Spleen (tissue), 11 donors: ENCODE data around the gene ZNF667. TPM values are rescaled to one million over a fixed set of nuclear protein-coding genes. Genes with fewer than 3 reads are reported as not detected.

Source experiments
- DNase-seq: peaks from one replicate; pipeline ENCODE4 v3.0.0-alpha.2; 2020
- H3K27ac ChIP-seq, 8 donors: fragments of 200-600 bp; sonication (generic) in 7 of 8; 1 replicate in 4 of 8; 2 replicates in 4 of 8; pipeline versions ENCODE4 v1.5.0 to v1.8.0; 2016 to 2021; ENCODE audit warnings: inconsistent platforms in 4 of 8, mild to moderate bottlenecking in 4 of 8, moderate library complexity in 1 of 8
- H3K27me3 ChIP-seq, 7 donors: fragments of 200-600 bp; sonication (generic) in 6 of 7; replicated peaks in 1 of 7; 1 replicate in 4 of 7; 2 replicates in 3 of 7; pipeline versions ENCODE4 v1.5.0 to v1.8.0; 2016 to 2021; ENCODE audit warnings: inconsistent platforms in 3 of 7, mild to moderate bottlenecking in 1 of 7
- H3K36me3 ChIP-seq, 6 donors: fragments of 200-600 bp; sonication (generic) in 5 of 6; 1 replicate in 4 of 6; 2 replicates in 2 of 6; pipeline versions ENCODE4 v1.5.0 to v1.8.0; 2016 to 2021; ENCODE audit warnings: inconsistent platforms in 2 of 6
- H3K4me1 ChIP-seq, 6 donors: fragments of 200-600 bp; sonication (generic) in 5 of 6; 1 replicate in 3 of 6; 2 replicates in 3 of 6; pipeline versions ENCODE4 v1.5.0 to v1.8.0; 2016 to 2021; ENCODE audit warnings: inconsistent platforms in 3 of 6
- H3K4me3 ChIP-seq, 8 donors: fragments of 200-600 bp; sonication (generic) in 7 of 8; 1 replicate in 4 of 8; 2 replicates in 4 of 8; pipeline versions ENCODE4 v1.5.0 to v1.8.0; 2016 to 2021; ENCODE audit warnings: inconsistent platforms in 4 of 8, mild to moderate bottlenecking in 4 of 8, moderate library complexity in 2 of 8
- H3K9me3 ChIP-seq, 8 donors: fragments of 200-600 bp; sonication (generic) in 7 of 8; 1 replicate in 4 of 8; 2 replicates in 4 of 8; pipeline versions ENCODE4 v1.5.0 to v1.8.0; 2016 to 2021; ENCODE audit warnings: inconsistent platforms in 4 of 8
- POLR2A ChIP-seq, 3 donors: fragments of 450-650 bp; IDR thresholded peaks; one replicate each; pipeline ENCODE4 v1.5.1; 2017; ENCODE audit warnings: antibody characterized with exemption in 3 of 3, mild to moderate bottlenecking in 1 of 3
- POLR2AphosphoS5 ChIP-seq, 3 donors: sonication (generic); formaldehyde crosslinking; IDR thresholded peaks; one replicate each; pipeline ENCODE4 v1.5.1; 2017; ENCODE audit warnings: antibody characterized with exemption in 3 of 3
- WGBS, 5 donors: extraction: QIAGEN DNeasy Blood & Tissue Kit in 3 of 5; methylation state at CpG; one replicate each; pipeline versions ENCODE4 v1.1.5 to v1.1.7; 2013 to 2018; 5-methylcytosine and 5-hydroxymethylcytosine counted together
- intact Hi-C: fragments of 100-400 bp; cut with DNase I; formaldehyde crosslinking; loops from one replicate; pipeline ENCODE4 v1.15.0; 2023; ENCODE audit warnings: low total_unique reads
- polyA plus RNA-seq, 3 donors: library from polyadenylated mRNA; stranded (reverse); fragments of 200-250 nt; gene quantifications; one replicate each; pipeline ENCODE4 v1.2.1, GENCODE V29; 2013
- total RNA-seq, 7 donors: library from RNA; depleted of rRNA in 3 of 7; stranded (reverse); fragments of >200 nt in 3 of 7; fragmentation: NEBNext Ultra II Directional in 4 of 7; extraction: Animal tissue kit (Norgen Biotek cat#: 25700) in 4 of 7; gene quantifications; one replicate each; pipeline versions ENCODE4 v1.1.0 to v1.2.1, GENCODE V29; 2016 to 2021
- TF ChIP-seq, protein P1 (sequence below), 11 experiments: fragments of 200-600 bp in 7 of 11; fragments of 450-650 bp in 4 of 11; sonication (generic) in 4 of 11; IDR thresholded peaks in 8 of 11; conservative IDR thresholded peaks in 3 of 11; 1 replicate in 7 of 11; 2 replicates in 4 of 11; pipeline versions ENCODE4 v1.4.0 to v1.8.0; 2016 to 2021; ENCODE audit warnings: antibody characterized with exemption in 11 of 11, inconsistent platforms in 4 of 11, mild to moderate bottlenecking in 1 of 11
- donor health status: healthy with polysubstance abuse.
- donor health status: DM: no; HTN: no; CAD: no; lungs with moderate emphysema.
- donor health status: DM: no; HTN: no; CAD: no.
- donor health status: Bipolar disorder and iron deficiency.
- donor health status: healthy.
- donor health status: DM: no; HTN: no; CAD: no.
- donor health status: DM: yes; HTN: yes; CAD: no.

ZNF667 gene
- total and polyA plus RNA-seq, 10 donors: 1.4 to 6.6 (median 2.9) TPM

DNA sequence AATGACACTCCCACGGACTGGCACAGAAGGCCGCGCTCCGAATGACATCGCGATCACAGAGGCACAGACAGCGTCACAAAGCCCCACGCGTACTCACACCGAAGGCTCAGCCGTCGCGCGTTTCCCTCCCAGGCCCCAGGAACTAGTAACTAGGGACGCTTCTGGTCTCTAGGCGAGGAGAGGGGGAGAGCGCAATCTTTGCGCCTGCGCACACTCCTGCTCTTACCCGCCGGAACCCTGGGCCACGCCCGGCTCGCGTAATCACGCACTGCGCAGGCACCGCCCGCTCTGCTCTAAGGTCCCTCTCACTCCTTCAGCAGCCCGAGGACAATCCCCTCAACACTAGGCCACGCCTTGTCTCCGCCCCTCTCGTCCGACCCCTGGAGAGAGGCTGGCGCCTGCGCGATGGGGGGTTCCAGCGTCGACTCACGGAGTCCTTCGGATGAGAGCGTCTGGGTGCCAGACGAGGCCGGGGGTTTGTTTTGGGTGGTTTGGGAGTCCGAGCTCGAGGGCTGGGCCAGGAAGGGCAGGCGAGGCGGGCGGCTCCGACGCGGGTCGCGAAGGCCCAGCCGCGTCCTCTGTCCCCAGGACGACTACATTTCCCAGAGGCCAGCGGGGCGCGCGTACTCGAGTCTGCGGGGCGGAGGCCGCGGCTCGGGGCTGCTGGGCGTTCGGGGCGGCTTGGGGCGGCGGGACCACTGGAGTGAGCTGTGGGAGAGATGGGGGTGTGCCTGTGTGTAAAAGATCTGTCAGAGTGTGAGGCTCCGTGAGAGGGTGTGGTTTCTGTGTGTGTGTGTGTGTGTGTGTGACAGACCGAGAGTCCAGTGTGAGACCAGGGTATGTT lies 30.5 kb upstream of the ZNF667 start, which contains the start of gene ZNF471:
ZNF471 (plus strand) TSS at position 410 of the 844 bp plus-strand sequence. CDS start 3,717 bp downstream, outside the sequence.
- peaks cover 0 to 6% (median 0%) of the 10 kb centered on the region in 6 donors for H3K36me3 ChIP-seq
- H3K4me1 ChIP-seq: peaks cover 0 to 15% (median 12%) of the 10 kb centered on the region in 6 donors
- peak within 1 kb of the TSS; percentile 93 to 98 (median 94) for H3K27ac ChIP-seq
- H3K9me3 ChIP-seq: peaks cover 4 to 99% (median 75%) of the 10 kb centered on the region in 8 donors
- intact Hi-C loops: no loop called here
- peak within 1 kb of the TSS; percentile 37 to 79 (median 52) for H3K4me3 ChIP-seq
- H3K27me3 ChIP-seq: peaks cover 0 to 4% (median 0%) of the 10 kb centered on the region in 7 donors
- 1 to 18% (median 4%) methylated on average over 51 to 74 of the region's 74 CpGs for WGBS, 5 donors
- TF ChIP-seq, protein P1, sequence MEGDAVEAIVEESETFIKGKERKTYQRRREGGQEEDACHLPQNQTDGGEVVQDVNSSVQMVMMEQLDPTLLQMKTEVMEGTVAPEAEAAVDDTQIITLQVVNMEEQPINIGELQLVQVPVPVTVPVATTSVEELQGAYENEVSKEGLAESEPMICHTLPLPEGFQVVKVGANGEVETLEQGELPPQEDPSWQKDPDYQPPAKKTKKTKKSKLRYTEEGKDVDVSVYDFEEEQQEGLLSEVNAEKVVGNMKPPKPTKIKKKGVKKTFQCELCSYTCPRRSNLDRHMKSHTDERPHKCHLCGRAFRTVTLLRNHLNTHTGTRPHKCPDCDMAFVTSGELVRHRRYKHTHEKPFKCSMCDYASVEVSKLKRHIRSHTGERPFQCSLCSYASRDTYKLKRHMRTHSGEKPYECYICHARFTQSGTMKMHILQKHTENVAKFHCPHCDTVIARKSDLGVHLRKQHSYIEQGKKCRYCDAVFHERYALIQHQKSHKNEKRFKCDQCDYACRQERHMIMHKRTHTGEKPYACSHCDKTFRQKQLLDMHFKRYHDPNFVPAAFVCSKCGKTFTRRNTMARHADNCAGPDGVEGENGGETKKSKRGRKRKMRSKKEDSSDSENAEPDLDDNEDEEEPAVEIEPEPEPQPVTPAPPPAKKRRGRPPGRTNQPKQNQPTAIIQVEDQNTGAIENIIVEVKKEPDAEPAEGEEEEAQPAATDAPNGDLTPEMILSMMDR (IDR thresholded peaks at IDR 0.05 in 8 of 11, conservative IDR thresholded peaks at IDR 0.05 in 3 of 11): no peak
- TF ChIP-seq POLR2AphosphoS5 (IDR thresholded peaks at IDR 0.05): peak; percentile 53 to 82 (median 76)
- DNase-seq: peak; percentile 97

DNA sequence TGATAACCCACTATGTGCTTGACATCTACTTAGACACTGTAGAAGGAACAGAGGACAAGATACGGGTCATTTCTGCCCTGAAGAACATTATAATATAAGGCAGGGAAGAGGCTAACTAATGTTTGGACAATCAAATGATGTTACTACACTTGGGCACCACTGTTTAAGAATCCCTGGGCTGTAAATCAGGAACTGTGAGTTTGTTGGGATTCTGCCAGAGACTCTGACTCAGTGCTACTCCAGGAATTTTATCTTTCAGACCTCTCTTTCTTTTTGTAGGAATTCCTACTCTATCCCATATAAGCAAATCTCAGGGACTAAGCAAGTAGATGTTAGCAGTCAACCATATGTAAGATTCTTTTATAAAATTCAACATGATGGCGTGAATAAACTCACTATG lies 27.4 kb upstream of the ZNF667 start:
- no peak for TF ChIP-seq POLR2AphosphoS5 (IDR thresholded peaks at IDR 0.05)
- no peak for TF ChIP-seq POLR2A (IDR thresholded peaks at IDR 0.05)
- TF ChIP-seq, protein P1 (IDR thresholded peaks at IDR 0.05 in 8 of 11, conservative IDR thresholded peaks at IDR 0.05 in 3 of 11): no peak
- intact Hi-C loops: no loop called here
- no peak for DNase-seq
- H3K27ac ChIP-seq: no peak overlapping the region
- 86 to 97% (median 92%) methylated on average over 2 of the region's 2 CpGs for WGBS, 5 donors
- no peaks in the 10 kb centered on the region for H3K36me3 ChIP-seq
- peaks cover 0 to 99% (median 79%) of the 10 kb centered on the region in 8 donors for H3K9me3 ChIP-seq
- peaks cover 0 to 15% (median 12%) of the 10 kb centered on the region in 6 donors for H3K4me1 ChIP-seq
- H3K4me3 ChIP-seq: no peak overlapping the region
- peaks cover 0 to 4% (median 0%) of the 10 kb centered on the region in 7 donors for H3K27me3 ChIP-seq

DNA sequence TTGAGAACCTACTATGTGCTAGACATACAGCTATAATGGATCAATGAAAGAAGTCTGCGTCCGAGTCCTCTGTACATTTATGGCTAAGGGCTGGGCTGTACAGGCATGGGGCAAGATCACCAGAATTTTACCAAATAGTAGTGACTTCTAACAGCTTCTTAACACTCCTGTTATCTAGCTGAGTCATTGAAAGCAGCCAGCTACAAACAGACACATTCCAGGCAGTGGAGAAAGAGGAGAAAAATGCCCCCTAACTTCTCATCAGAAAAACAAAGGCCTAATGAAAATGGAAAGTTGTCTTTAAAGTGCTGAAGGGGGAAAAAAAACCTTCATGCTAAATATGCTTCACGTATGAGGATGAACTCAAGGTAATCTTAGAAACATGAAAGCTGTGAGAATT lies 14.3 kb upstream of the ZNF667 start:
- Histone ChIP-seq H3K4me1 (no peaks in the 10 kb centered on the region), H3K27me3 (no peaks in the 10 kb centered on the region), H3K27ac (no peak overlapping the region), H3K9me3 (peaks cover 4 to 100% (median 99%) of the 10 kb centered on the region in 8 donors), H3K36me3 (peaks cover 0 to 68% (median 14%) of the 10 kb centered on the region in 6 donors), H3K4me3 (no peak overlapping the region)
- DNase-seq: no peak
- intact Hi-C loops: no loop called here
- WGBS, 5 donors: 88 to 94% (median 90%) methylated on average over 3 of the region's 3 CpGs
- no peak for TF ChIP-seq POLR2AphosphoS5 (IDR thresholded peaks at IDR 0.05)
- TF ChIP-seq POLR2A (IDR thresholded peaks at IDR 0.05): no peak
- TF ChIP-seq, protein P1 (IDR thresholded peaks at IDR 0.05 in 8 of 11, conservative IDR thresholded peaks at IDR 0.05 in 3 of 11): no peak
